ENCODE measurements around the gene TMEM120B.
"Not testable (repeated sequence)": the region's sequence is repeated elsewhere in the genome, so short reads cannot be mapped to it uniquely, and the experiment has no call there.

The TMEM120B gene

GRCh38 chr12:121689430-121689829, 23.1 kb upstream of the TMEM120B start:
- H3K4me3 ChIP-seq (ENCODE audit: low read depth in 1 of 2, low read length in 2 of 2) = no peak overlapping the region
- no peaks in the 10 kb centered on the region for H3K9me3 ChIP-seq (ENCODE audit: control insufficient read depth in 1 of 2, low read length in 2 of 2)
- no peak overlapping the region for H3K27ac ChIP-seq (ENCODE audit: low read length)

GRCh38 chr12:121692744-121693143, 19.8 kb upstream of the TMEM120B start:
- not testable (repeated sequence) for H3K9me3 ChIP-seq (ENCODE audit: control insufficient read depth in 1 of 2, low read length in 2 of 2); H3K27ac ChIP-seq (ENCODE audit: low read length); H3K27me3 ChIP-seq (ENCODE audit: low read depth, low read length); H3K36me3 ChIP-seq (ENCODE audit: control insufficient read depth in 1 of 2, insufficient read depth in 2 of 2, low read length in 2 of 2); H3K4me1 ChIP-seq (ENCODE audit: control insufficient read depth in 1 of 2, insufficient read depth in 2 of 2, low read length in 2 of 2); H3K4me3 ChIP-seq (ENCODE audit: low read depth in 1 of 2, low read length in 2 of 2)

More at GRCh38 chr12:121689430-121689829, 23.1 kb upstream of the TMEM120B start:
- H3K36me3 ChIP-seq (ENCODE audit: control insufficient read depth in 1 of 2, insufficient read depth in 2 of 2, low read length in 2 of 2) = no peaks in the 10 kb centered on the region
- peaks cover 0 to 5% of the 10 kb centered on the region in 2 donors for H3K4me1 ChIP-seq (ENCODE audit: control insufficient read depth in 1 of 2, insufficient read depth in 2 of 2, low read length in 2 of 2)
- no peaks in the 10 kb centered on the region for H3K27me3 ChIP-seq (ENCODE audit: low read depth, low read length)

GRCh38 chr12:121693155-121693687, 19.3 kb upstream of the TMEM120B start:
- Histone ChIP-seq H3K27me3 (ENCODE audit: low read depth, low read length) (no peaks in the 10 kb centered on the region), H3K36me3 (ENCODE audit: control insufficient read depth in 1 of 2, insufficient read depth in 2 of 2, low read length in 2 of 2) (no peaks in the 10 kb centered on the region), H3K9me3 (ENCODE audit: control insufficient read depth in 1 of 2, low read length in 2 of 2) (no peaks in the 10 kb centered on the region), H3K4me1 (ENCODE audit: control insufficient read depth in 1 of 2, insufficient read depth in 2 of 2, low read length in 2 of 2) (no peaks in the 10 kb centered on the region), H3K27ac (ENCODE audit: low read length) (no peak overlapping the region), H3K4me3 (ENCODE audit: low read depth in 1 of 2, low read length in 2 of 2) (no peak overlapping the region)

- Histone ChIP-seq H3K4me1 (ENCODE audit: control insufficient read depth in 1 of 2, insufficient read depth in 2 of 2, low read length in 2 of 2) (peaks cover 0 to 6% of the 10 kb centered on the region in 2 donors), H3K27me3 (ENCODE audit: low read depth, low read length) (no peaks in the 10 kb centered on the region), H3K36me3 (ENCODE audit: control insufficient read depth in 1 of 2, insufficient read depth in 2 of 2, low read length in 2 of 2) (no peaks in the 10 kb centered on the region), H3K4me3 (ENCODE audit: low read depth in 1 of 2, low read length in 2 of 2) (no peak overlapping the region), H3K27ac (ENCODE audit: low read length) (no peak overlapping the region), H3K9me3 (ENCODE audit: control insufficient read depth in 1 of 2, low read length in 2 of 2) (no peaks in the 10 kb centered on the region)
Measured at GRCh38 chr12:121697093-121697698, 15.4 kb upstream of the TMEM120B start.

GRCh38 chr12:121697861-121698260, 14.7 kb upstream of the TMEM120B start:
- H3K27me3 ChIP-seq (ENCODE audit: low read depth, low read length); H3K36me3 ChIP-seq (ENCODE audit: control insufficient read depth in 1 of 2, insufficient read depth in 2 of 2, low read length in 2 of 2); H3K27ac ChIP-seq (ENCODE audit: low read length); H3K4me3 ChIP-seq (ENCODE audit: low read depth in 1 of 2, low read length in 2 of 2); H3K4me1 ChIP-seq (ENCODE audit: control insufficient read depth in 1 of 2, insufficient read depth in 2 of 2, low read length in 2 of 2); H3K9me3 ChIP-seq (ENCODE audit: control insufficient read depth in 1 of 2, low read length in 2 of 2): not testable (repeated sequence)

GRCh38 chr12:121701667-121702277, 10.8 kb upstream of the TMEM120B start:
- Histone ChIP-seq H3K4me1 (ENCODE audit: control insufficient read depth in 1 of 2, insufficient read depth in 2 of 2, low read length in 2 of 2) (peaks cover 0 to 6% of the 10 kb centered on the region in 2 donors), H3K36me3 (ENCODE audit: control insufficient read depth in 1 of 2, insufficient read depth in 2 of 2, low read length in 2 of 2) (no peaks in the 10 kb centered on the region), H3K9me3 (ENCODE audit: control insufficient read depth in 1 of 2, low read length in 2 of 2) (no peaks in the 10 kb centered on the region), H3K27me3 (ENCODE audit: low read depth, low read length) (peaks cover 4% of the 10 kb centered on the region), H3K4me3 (ENCODE audit: low read depth in 1 of 2, low read length in 2 of 2) (no peak overlapping the region), H3K27ac (ENCODE audit: low read length) (no peak overlapping the region)

GRCh38 chr12:121702944-121703343, 9.6 kb upstream of the TMEM120B start:
- no peak overlapping the region for H3K27ac ChIP-seq (ENCODE audit: low read length)
- peaks cover 4% of the 10 kb centered on the region for H3K27me3 ChIP-seq (ENCODE audit: low read depth, low read length)
- H3K36me3 ChIP-seq (ENCODE audit: control insufficient read depth in 1 of 2, insufficient read depth in 2 of 2, low read length in 2 of 2) = no peaks in the 10 kb centered on the region
- peaks cover 0 to 6% of the 10 kb centered on the region in 2 donors for H3K4me1 ChIP-seq (ENCODE audit: control insufficient read depth in 1 of 2, insufficient read depth in 2 of 2, low read length in 2 of 2)
- no peak overlapping the region for H3K4me3 ChIP-seq (ENCODE audit: low read depth in 1 of 2, low read length in 2 of 2)
- no peaks in the 10 kb centered on the region for H3K9me3 ChIP-seq (ENCODE audit: control insufficient read depth in 1 of 2, low read length in 2 of 2)

GRCh38 chr12:121705514-121705913, 7.0 kb upstream of the TMEM120B start:
- Histone ChIP-seq H3K9me3 (ENCODE audit: control insufficient read depth in 1 of 2, low read length in 2 of 2) (no peaks in the 10 kb centered on the region), H3K27me3 (ENCODE audit: low read depth, low read length) (peaks cover 4% of the 10 kb centered on the region), H3K27ac (ENCODE audit: low read length) (no peak overlapping the region), H3K4me1 (ENCODE audit: control insufficient read depth in 1 of 2, insufficient read depth in 2 of 2, low read length in 2 of 2) (peaks cover 0 to 6% of the 10 kb centered on the region in 2 donors), H3K36me3 (ENCODE audit: control insufficient read depth in 1 of 2, insufficient read depth in 2 of 2, low read length in 2 of 2) (no peaks in the 10 kb centered on the region), H3K4me3 (ENCODE audit: low read depth in 1 of 2, low read length in 2 of 2) (no peak overlapping the region)

- Histone ChIP-seq H3K9me3 (ENCODE audit: control insufficient read depth in 1 of 2, low read length in 2 of 2) (no peaks in the 10 kb centered on the region), H3K4me1 (ENCODE audit: control insufficient read depth in 1 of 2, insufficient read depth in 2 of 2, low read length in 2 of 2) (peaks cover 0 to 14% of the 10 kb centered on the region in 2 donors), H3K27me3 (ENCODE audit: low read depth, low read length) (peaks cover 4% of the 10 kb centered on the region), H3K27ac (ENCODE audit: low read length) (no peak overlapping the region), H3K4me3 (ENCODE audit: low read depth in 1 of 2, low read length in 2 of 2) (no peak overlapping the region), H3K36me3 (ENCODE audit: control insufficient read depth in 1 of 2, insufficient read depth in 2 of 2, low read length in 2 of 2) (no peaks in the 10 kb centered on the region)
Measured at GRCh38 chr12:121708313-121709063, 4.1 kb upstream of the TMEM120B start.

GRCh38 chr12:121709064-121709424, 3.5 kb upstream of the TMEM120B start:
- H3K27ac ChIP-seq (ENCODE audit: low read length); H3K36me3 ChIP-seq (ENCODE audit: control insufficient read depth in 1 of 2, insufficient read depth in 2 of 2, low read length in 2 of 2); H3K9me3 ChIP-seq (ENCODE audit: control insufficient read depth in 1 of 2, low read length in 2 of 2); H3K27me3 ChIP-seq (ENCODE audit: low read depth, low read length); H3K4me3 ChIP-seq (ENCODE audit: low read depth in 1 of 2, low read length in 2 of 2): not testable (repeated sequence)
- H3K4me1 ChIP-seq (ENCODE audit: control insufficient read depth in 1 of 2, insufficient read depth in 2 of 2, low read length in 2 of 2) = peaks cover 0 to 20% of the 10 kb centered on the region in 2 donors

- Histone ChIP-seq H3K9me3 (ENCODE audit: control insufficient read depth in 1 of 2, low read length in 2 of 2) (no peaks in the 10 kb centered on the region), H3K36me3 (ENCODE audit: control insufficient read depth in 1 of 2, insufficient read depth in 2 of 2, low read length in 2 of 2) (no peaks in the 10 kb centered on the region), H3K27ac (ENCODE audit: low read length) (no peak overlapping the region), H3K4me3 (ENCODE audit: low read depth in 1 of 2, low read length in 2 of 2) (no peak overlapping the region), H3K27me3 (ENCODE audit: low read depth, low read length) (peaks cover 2% of the 10 kb centered on the region), H3K4me1 (ENCODE audit: control insufficient read depth in 1 of 2, insufficient read depth in 2 of 2, low read length in 2 of 2) (peaks cover 0 to 23% of the 10 kb centered on the region in 2 donors)
Measured at GRCh38 chr12:121709478-121709961, 3.0 kb upstream of the TMEM120B start.

Measured in muscle layer of duodenum (tissue), 2 donors.